ENCODE data around the gene C17orf107. TPM values are rescaled to one million over a fixed set of nuclear protein-coding genes. Genes with fewer than 3 reads are reported as not detected.

The C17orf107 gene
- total and polyA plus RNA-seq, 8 donors = 1.9 to 6.9 (median 2.9) TPM

- no peak for FAIRE-seq
- Histone ChIP-seq H3K9me3 (no peaks in the 10 kb centered on the region), H3K27ac (no peak overlapping the region), H3K4me3 (no peak overlapping the region), H3K4me1 (peaks cover 5 to 23% (median 15%) of the 10 kb centered on the region in 3 donors), H3K27me3 (no peaks in the 10 kb centered on the region), H3K36me3 (peaks cover 0 to 7% (median 7%) of the 10 kb centered on the region in 3 donors)
- no peak for ATAC-seq
- peak in 1 of 6 donors; percentile 9 for DNase-seq
- WGBS, 2 donors = 94 to 95% methylated on average over 16 of the region's 16 CpGs
- no peak for TF ChIP-seq CTCF (IDR thresholded peaks at IDR 0.05)
- intact Hi-C loops (cut with DNase I) = loop anchor here in 1 of 3 donors (10.0 kb wide), 1 partner anchor 47 kb away; the partner anchor contains the start of gene CAMTA2
Observed at GRCh38 chr17:4937553-4937952, 38.2 kb downstream of the C17orf107 start.

- Histone ChIP-seq H3K4me1 (peaks cover 5 to 23% (median 15%) of the 10 kb centered on the region in 3 donors), H3K27ac (no peak overlapping the region), H3K4me3 (peak overlapping the region in 1 of 4 donors; percentile 97), H3K9me3 (no peaks in the 10 kb centered on the region), H3K27me3 (no peaks in the 10 kb centered on the region), H3K36me3 (peaks cover 0 to 12% (median 7%) of the 10 kb centered on the region in 3 donors)
- no peak for FAIRE-seq
- no peak for ATAC-seq
- peak in 2 of 6 donors; percentile 26 to 62 for DNase-seq
- intact Hi-C loops (cut with DNase I) = loop anchor here in 1 of 3 donors (10.0 kb wide), 1 partner anchor 47 kb away; the partner anchor contains the start of gene CAMTA2
- 83 to 86% methylated on average over 10 to 11 of the region's 11 CpGs for WGBS, 2 donors
- TF ChIP-seq CTCF (IDR thresholded peaks at IDR 0.05) = no peak
Observed at GRCh38 chr17:4938069-4938491, 38.7 kb downstream of the C17orf107 start.

GRCh38 chr17:4938688-4939545 lies 39.6 kb downstream of the C17orf107 start:
- Histone ChIP-seq H3K4me3 (peak overlapping the region; percentile 52 to 97 (median 80)), H3K27ac (peak overlapping the region; percentile 73 to 91 (median 89)), H3K9me3 (no peaks in the 10 kb centered on the region), H3K27me3 (no peaks in the 10 kb centered on the region), H3K36me3 (peaks cover 0 to 18% (median 7%) of the 10 kb centered on the region in 3 donors), H3K4me1 (peaks cover 5 to 23% (median 15%) of the 10 kb centered on the region in 3 donors)
- ATAC-seq = no peak
- 52 to 54% methylated on average over 19 of the region's 19 CpGs for WGBS, 2 donors
- no peak for TF ChIP-seq CTCF (IDR thresholded peaks at IDR 0.05)
- intact Hi-C loops (cut with DNase I) = loop anchor here in 1 of 3 donors (10.0 kb wide), 1 partner anchor 46 kb away; the partner anchor contains the start of gene CAMTA2
- FAIRE-seq = no peak
- DNase-seq = peak in 2 of 6 donors; percentile 25 to 50

- WGBS, 2 donors = 0 to 1% methylated on average over 14 to 16 of the region's 16 CpGs
- TF ChIP-seq CTCF (IDR thresholded peaks at IDR 0.05) = no peak
- Histone ChIP-seq H3K27ac (peak overlapping the region; percentile 73 to 91 (median 89)), H3K27me3 (no peaks in the 10 kb centered on the region), H3K9me3 (no peaks in the 10 kb centered on the region), H3K36me3 (peaks cover 0 to 22% (median 7%) of the 10 kb centered on the region in 3 donors), H3K4me3 (peak overlapping the region; percentile 52 to 97 (median 80)), H3K4me1 (peaks cover 5 to 20% (median 15%) of the 10 kb centered on the region in 3 donors)
- ATAC-seq (no peak), DNase-seq (peak in 3 of 6 donors; percentile 62 to 82 (median 67)), FAIRE-seq (no peak)
- intact Hi-C loops (cut with DNase I) = loop anchor here in 1 of 3 donors (10.0 kb wide), 1 partner anchor 45 kb away; the partner anchor contains the start of gene CAMTA2
Observed at GRCh38 chr17:4939546-4939795, 40.1 kb downstream of the C17orf107 start.
